Mesendoderm (in vitro differentiated cells): Measurements from ENCODE around the gene TMPRSS2.

Experiments
- DNase-seq: peaks from one replicate; pipeline ENCODE4 v3.0.0; 2013
- H2AK5ac ChIP-seq: 2 replicates; pipeline ENCODE4 v1.6.1; 2013; ENCODE audit warnings: low read length, inconsistent platforms
- H2BK120ac ChIP-seq: 2 replicates; pipeline ENCODE4 v1.6.1; 2013; ENCODE audit warnings: low read depth, mild to moderate bottlenecking, low read length, moderate library complexity, mixed read lengths
- H2BK15ac ChIP-seq: replicated peaks from 2 replicates; pipeline ENCODE4 v1.6.1; 2013; ENCODE audit warnings: low read depth, mild to moderate bottlenecking, moderate library complexity
- H2BK5ac ChIP-seq: 2 replicates; pipeline ENCODE4 v1.6.1; 2013; ENCODE audit warnings: low read length, inconsistent platforms
- H3K18ac ChIP-seq: 2 replicates; pipeline ENCODE4 v1.6.1; 2013; ENCODE audit warnings: mild to moderate bottlenecking, low read length, mixed read lengths
- H3K23ac ChIP-seq: one replicate; pipeline ENCODE4 v1.6.1; 2013; ENCODE audit warnings: low read length
- H3K27ac ChIP-seq: 2 replicates; pipeline ENCODE4 v1.5.1; 2013; ENCODE audit warnings: low read depth, mild to moderate bottlenecking, inconsistent platforms, low read length, moderate library complexity
- H3K27me3 ChIP-seq: 2 replicates; pipeline ENCODE4 v1.6.1; 2013; ENCODE audit warnings: low read length, control low read depth, mild to moderate bottlenecking, inconsistent platforms; ENCODE audit not compliant: insufficient read depth, poor library complexity
- H3K36me3 ChIP-seq: 2 replicates; pipeline ENCODE4 v1.6.1; 2013; ENCODE audit warnings: low read length, inconsistent platforms; ENCODE audit not compliant: control insufficient read depth, insufficient read depth
- H3K4ac ChIP-seq: one replicate; pipeline ENCODE4 v1.6.1; 2013; ENCODE audit warnings: low read depth, mild to moderate bottlenecking, low read length, moderate library complexity
- H3K4me1 ChIP-seq: 2 replicates; pipeline ENCODE4 v1.6.1; 2013; ENCODE audit warnings: low read depth, low read length, inconsistent platforms; ENCODE audit not compliant: control insufficient read depth
- H3K4me2 ChIP-seq: 2 replicates; pipeline ENCODE4 v1.6.1; 2013; ENCODE audit warnings: low read length
- H3K4me3 ChIP-seq: 2 replicates; pipeline ENCODE4 v1.5.1; 2013; ENCODE audit warnings: mild to moderate bottlenecking, low read length
- H3K56ac ChIP-seq: one replicate; pipeline ENCODE4 v1.6.1; 2013; ENCODE audit warnings: low read length
- H3K79me1 ChIP-seq: 2 replicates; pipeline ENCODE4 v1.6.1; 2013; ENCODE audit warnings: low read length, inconsistent platforms
- H3K79me2 ChIP-seq: 2 replicates; pipeline ENCODE4 v1.6.1; 2013; ENCODE audit warnings: mild to moderate bottlenecking, low read length; ENCODE audit not compliant: control insufficient read depth, insufficient read depth
- H3K9ac ChIP-seq: 2 replicates; pipeline ENCODE4 v1.6.1; 2013; ENCODE audit warnings: low read length, inconsistent platforms
- H4K5ac ChIP-seq: one replicate; pipeline ENCODE4 v1.6.1; 2013; ENCODE audit warnings: low read length
- H4K8ac ChIP-seq: one replicate; pipeline ENCODE4 v1.6.1; 2013; ENCODE audit warnings: low read depth, mild to moderate bottlenecking, control low read depth, low read length, moderate library complexity
- WGBS: extraction: QIAGEN DNeasy Blood & Tissue Kit; methylation state at CpG from one replicate; pipeline ENCODE4 v1.1.7; 2013; ENCODE audit warnings: low lambda C conversion rate, missing lambda C conversion rate; ENCODE audit not compliant: insufficient coverage; ENCODE audit errors: extremely low coverage; 5-methylcytosine and 5-hydroxymethylcytosine counted together

The TMPRSS2 gene

DNA sequence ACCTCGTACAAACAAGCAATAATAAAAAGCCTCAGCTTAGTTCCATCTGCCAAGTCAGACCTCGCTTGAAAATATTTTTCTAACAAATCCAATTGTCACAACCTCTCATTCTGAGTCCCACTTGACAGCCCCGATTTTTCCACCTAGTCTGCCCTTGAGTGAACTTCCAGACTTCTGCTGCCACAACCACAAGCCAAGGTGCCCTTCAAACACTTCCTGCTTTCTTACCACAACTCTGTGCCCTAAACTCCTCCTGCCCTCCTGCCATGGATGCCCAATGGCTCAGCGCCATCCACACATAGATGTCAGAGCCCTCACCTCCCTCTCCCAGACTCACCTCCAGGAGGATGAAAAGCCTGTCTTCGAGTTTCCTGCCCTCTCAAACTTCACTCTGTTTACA is 3.9 kb downstream of the TMPRSS2 start:
- Histone ChIP-seq H3K27me3 (no peaks in the 10 kb centered on the region), H3K23ac (no peak overlapping the region), H3K4me3 (no peak overlapping the region), H3K56ac (no peak overlapping the region), H2BK120ac (no peak overlapping the region), H3K9ac (no peak overlapping the region), H3K79me2 (no peaks in the 10 kb centered on the region), H3K36me3 (no peaks in the 10 kb centered on the region), H3K79me1 (no peaks in the 10 kb centered on the region), H3K4me2 (no peak overlapping the region), H2AK5ac (no peak overlapping the region), H3K4me1 (no peaks in the 10 kb centered on the region), H3K18ac (no peak overlapping the region), H4K8ac (no peak overlapping the region), H3K4ac (no peak overlapping the region), H2BK5ac (no peak overlapping the region), H4K5ac (no peak overlapping the region), H2BK15ac (no peak overlapping the region), H3K27ac (no peak overlapping the region)
- DNase-seq, result no peak
- no CpG with 5 or more reads among the region's 5 CpGs for WGBS

DNA sequence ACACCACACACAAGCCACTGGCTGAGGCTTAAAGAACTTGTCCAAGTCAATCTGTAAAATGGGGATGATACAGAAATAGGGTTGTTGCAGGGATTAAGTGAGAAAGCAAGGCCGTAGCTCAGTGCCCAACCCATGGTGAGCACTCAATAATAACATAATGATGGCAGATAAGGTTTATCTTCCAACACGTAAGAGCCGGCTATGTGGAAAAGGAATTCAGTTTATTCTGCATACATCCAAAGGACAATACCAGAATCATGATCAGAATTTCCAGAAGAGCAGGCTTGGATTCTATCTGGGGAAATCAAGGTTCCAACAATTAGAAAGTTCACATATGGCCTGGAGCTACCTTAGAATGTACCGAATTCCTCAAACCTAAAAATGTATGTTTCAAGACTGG is 4.6 kb downstream of the TMPRSS2 start:
- H3K18ac ChIP-seq, result no peak overlapping the region
- no peaks in the 10 kb centered on the region for H3K79me2 ChIP-seq
- H2AK5ac ChIP-seq, result no peak overlapping the region
- no peaks in the 10 kb centered on the region for H3K27me3 ChIP-seq
- H3K79me1 ChIP-seq, result no peaks in the 10 kb centered on the region
- H2BK5ac ChIP-seq, result no peak overlapping the region
- H3K4me2 ChIP-seq, result no peak overlapping the region
- no peak overlapping the region for H3K4me3 ChIP-seq
- no peak for DNase-seq
- H3K36me3 ChIP-seq, result no peaks in the 10 kb centered on the region
- H3K56ac ChIP-seq, result no peak overlapping the region
- WGBS, result no CpG with 5 or more reads among the region's 4 CpGs
- H3K9ac ChIP-seq, result no peak overlapping the region
- no peak overlapping the region for H3K23ac ChIP-seq
- H3K27ac ChIP-seq, result no peak overlapping the region
- H2BK120ac ChIP-seq, result no peak overlapping the region
- H2BK15ac ChIP-seq, result no peak overlapping the region
- no peak overlapping the region for H3K4ac ChIP-seq
- no peak overlapping the region for H4K8ac ChIP-seq
- no peak overlapping the region for H4K5ac ChIP-seq
- H3K4me1 ChIP-seq, result no peaks in the 10 kb centered on the region

DNA sequence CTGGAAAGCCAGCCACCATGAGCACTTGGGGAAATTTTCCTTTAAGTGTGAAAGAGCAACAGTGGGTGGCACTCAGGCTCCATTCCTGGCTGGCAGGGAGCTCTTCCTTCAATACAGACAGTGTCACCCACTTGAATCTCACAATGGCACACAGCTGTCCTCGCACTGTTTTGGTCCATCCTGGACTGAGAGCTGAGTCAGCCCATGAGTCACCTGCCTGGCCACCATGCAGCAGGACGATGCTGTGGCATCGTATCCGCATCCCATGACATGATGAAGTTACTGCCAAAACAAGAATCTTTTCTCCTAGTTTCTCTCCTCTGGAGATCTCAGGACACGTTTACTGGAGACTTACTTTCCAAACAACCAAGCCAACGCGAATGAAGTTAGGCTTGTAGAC is 6.0 kb downstream of the TMPRSS2 start:
- Histone ChIP-seq H3K9ac (no peak overlapping the region), H3K79me2 (no peaks in the 10 kb centered on the region), H3K27me3 (no peaks in the 10 kb centered on the region), H3K4me2 (no peak overlapping the region), H4K5ac (no peak overlapping the region), H2BK120ac (no peak overlapping the region), H3K4me1 (no peaks in the 10 kb centered on the region), H3K79me1 (no peaks in the 10 kb centered on the region), H2BK15ac (no peak overlapping the region), H3K36me3 (no peaks in the 10 kb centered on the region), H4K8ac (no peak overlapping the region), H3K23ac (no peak overlapping the region), H2BK5ac (no peak overlapping the region), H2AK5ac (no peak overlapping the region), H3K56ac (no peak overlapping the region), H3K4me3 (no peak overlapping the region), H3K18ac (no peak overlapping the region), H3K4ac (no peak overlapping the region), H3K27ac (no peak overlapping the region)
- no CpG with 5 or more reads among the region's 7 CpGs for WGBS
- DNase-seq, result no peak

DNA sequence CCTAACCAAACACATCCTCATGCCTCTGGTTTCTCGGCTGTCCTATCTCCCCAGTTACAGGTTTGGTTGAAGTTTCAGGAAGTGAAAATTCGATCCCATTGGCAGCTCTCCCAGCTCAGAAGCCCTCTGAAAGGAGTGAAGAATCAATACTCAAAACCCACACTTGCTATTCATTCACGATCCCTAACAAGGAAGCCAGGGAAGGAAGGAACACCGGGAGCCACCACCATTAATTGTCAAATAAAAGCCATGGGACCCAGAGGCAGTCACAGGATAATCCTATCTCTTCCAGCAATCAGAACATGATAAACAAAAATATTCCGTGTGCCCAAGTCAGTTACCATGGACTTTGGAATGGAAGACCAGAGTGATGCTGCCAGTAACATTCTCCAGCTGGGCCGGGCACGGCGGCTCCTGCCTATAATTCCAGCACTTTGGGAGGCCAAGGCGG is 7.0 kb downstream of the TMPRSS2 start:
- no CpG with 5 or more reads among the region's 9 CpGs for WGBS
- Histone ChIP-seq H3K56ac (no peak overlapping the region), H3K4me1 (no peaks in the 10 kb centered on the region), H3K27ac (no peak overlapping the region), H2BK5ac (no peak overlapping the region), H3K4me3 (no peak overlapping the region), H4K5ac (no peak overlapping the region), H3K23ac (no peak overlapping the region), H3K4me2 (no peak overlapping the region), H3K27me3 (no peaks in the 10 kb centered on the region), H4K8ac (no peak overlapping the region), H3K79me1 (no peaks in the 10 kb centered on the region), H3K36me3 (no peaks in the 10 kb centered on the region), H3K18ac (no peak overlapping the region), H3K79me2 (no peaks in the 10 kb centered on the region), H2BK15ac (no peak overlapping the region), H3K9ac (no peak overlapping the region), H2BK120ac (no peak overlapping the region), H2AK5ac (no peak overlapping the region), H3K4ac (no peak overlapping the region)
- no peak for DNase-seq

DNA sequence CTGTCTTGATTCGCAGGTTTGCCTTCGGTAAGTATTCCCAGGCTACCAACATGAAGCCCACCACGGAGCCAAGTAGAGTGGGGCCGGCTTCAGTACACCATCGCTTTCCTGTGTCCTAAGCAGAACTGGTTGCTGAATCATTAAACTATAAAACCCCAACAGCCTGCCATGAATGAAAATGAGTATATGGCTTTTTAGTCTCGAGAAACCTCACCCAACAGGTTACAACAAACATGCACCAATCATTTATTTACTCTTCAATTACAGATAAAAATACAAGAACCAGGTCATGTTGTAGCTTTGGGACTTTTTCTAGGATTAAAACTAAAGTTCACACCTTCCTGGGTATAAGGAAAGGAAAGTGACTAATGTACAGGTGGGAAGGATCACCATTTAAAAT is 7.6 kb downstream of the TMPRSS2 start:
- no CpG with 5 or more reads among the region's 6 CpGs for WGBS
- H3K4ac ChIP-seq, result no peak overlapping the region
- H2BK120ac ChIP-seq, result no peak overlapping the region
- no peak overlapping the region for H2BK5ac ChIP-seq
- no peaks in the 10 kb centered on the region for H3K79me1 ChIP-seq
- no peak overlapping the region for H3K4me3 ChIP-seq
- DNase-seq, result no peak
- no peak overlapping the region for H3K27ac ChIP-seq
- no peaks in the 10 kb centered on the region for H3K79me2 ChIP-seq
- no peak overlapping the region for H3K56ac ChIP-seq
- no peak overlapping the region for H3K18ac ChIP-seq
- H3K27me3 ChIP-seq, result no peaks in the 10 kb centered on the region
- no peak overlapping the region for H3K9ac ChIP-seq
- no peak overlapping the region for H3K4me2 ChIP-seq
- H3K4me1 ChIP-seq, result no peaks in the 10 kb centered on the region
- no peak overlapping the region for H4K5ac ChIP-seq
- H2BK15ac ChIP-seq, result no peak overlapping the region
- H3K23ac ChIP-seq, result no peak overlapping the region
- H3K36me3 ChIP-seq, result no peaks in the 10 kb centered on the region
- H2AK5ac ChIP-seq, result no peak overlapping the region
- H4K8ac ChIP-seq, result no peak overlapping the region

DNA sequence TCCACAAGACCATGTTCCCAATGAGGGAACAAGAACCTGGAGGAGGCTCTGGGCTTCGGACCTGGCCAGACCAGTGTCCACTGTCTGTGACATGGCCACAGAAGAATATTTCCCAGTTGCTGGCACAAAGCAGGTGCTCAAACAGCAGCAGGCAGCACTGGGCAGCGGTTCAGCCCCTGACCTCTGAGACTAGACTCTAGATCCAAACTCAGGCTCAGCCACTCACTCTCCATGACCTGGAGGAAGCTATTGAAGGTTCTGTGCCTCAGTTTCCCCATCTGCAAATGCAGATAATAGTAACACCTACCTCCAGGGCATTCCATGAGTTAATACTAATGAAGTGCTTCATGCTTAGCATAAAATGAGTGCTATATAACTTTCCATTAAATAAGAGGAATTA is 8.0 kb downstream of the TMPRSS2 start:
- no peaks in the 10 kb centered on the region for H3K36me3 ChIP-seq
- H3K56ac ChIP-seq, result no peak overlapping the region
- H3K4me2 ChIP-seq, result no peak overlapping the region
- H2BK120ac ChIP-seq, result no peak overlapping the region
- H3K9ac ChIP-seq, result no peak overlapping the region
- H3K23ac ChIP-seq, result no peak overlapping the region
- H3K27ac ChIP-seq, result no peak overlapping the region
- no peak overlapping the region for H4K8ac ChIP-seq
- no peak overlapping the region for H2AK5ac ChIP-seq
- no peak overlapping the region for H2BK5ac ChIP-seq
- no peak overlapping the region for H3K4me3 ChIP-seq
- no peaks in the 10 kb centered on the region for H3K4me1 ChIP-seq
- no peaks in the 10 kb centered on the region for H3K79me2 ChIP-seq
- H4K5ac ChIP-seq, result no peak overlapping the region
- no peak overlapping the region for H3K4ac ChIP-seq
- no peak overlapping the region for H2BK15ac ChIP-seq
- H3K79me1 ChIP-seq, result no peaks in the 10 kb centered on the region
- H3K27me3 ChIP-seq, result no peaks in the 10 kb centered on the region
- WGBS, result no CpG with 5 or more reads among the region's 2 CpGs
- DNase-seq, result no peak
- no peak overlapping the region for H3K18ac ChIP-seq
